Activated T-helper 1 cell treated with Interleukin-2 at 50 U/mL for 16 hours (primary cell): Measurements from ENCODE around the gene ITIH3.
"Not testable (repeated sequence)": the region's sequence is repeated elsewhere in the genome, so short reads cannot be mapped to it uniquely, and the experiment has no call there.

Source experiments
- DNase-seq: peaks from one replicate; pipeline ENCODE4 v3.0.0-alpha.2; 2020; ENCODE audit warnings: low read depth

The ITIH3 gene, protein sequence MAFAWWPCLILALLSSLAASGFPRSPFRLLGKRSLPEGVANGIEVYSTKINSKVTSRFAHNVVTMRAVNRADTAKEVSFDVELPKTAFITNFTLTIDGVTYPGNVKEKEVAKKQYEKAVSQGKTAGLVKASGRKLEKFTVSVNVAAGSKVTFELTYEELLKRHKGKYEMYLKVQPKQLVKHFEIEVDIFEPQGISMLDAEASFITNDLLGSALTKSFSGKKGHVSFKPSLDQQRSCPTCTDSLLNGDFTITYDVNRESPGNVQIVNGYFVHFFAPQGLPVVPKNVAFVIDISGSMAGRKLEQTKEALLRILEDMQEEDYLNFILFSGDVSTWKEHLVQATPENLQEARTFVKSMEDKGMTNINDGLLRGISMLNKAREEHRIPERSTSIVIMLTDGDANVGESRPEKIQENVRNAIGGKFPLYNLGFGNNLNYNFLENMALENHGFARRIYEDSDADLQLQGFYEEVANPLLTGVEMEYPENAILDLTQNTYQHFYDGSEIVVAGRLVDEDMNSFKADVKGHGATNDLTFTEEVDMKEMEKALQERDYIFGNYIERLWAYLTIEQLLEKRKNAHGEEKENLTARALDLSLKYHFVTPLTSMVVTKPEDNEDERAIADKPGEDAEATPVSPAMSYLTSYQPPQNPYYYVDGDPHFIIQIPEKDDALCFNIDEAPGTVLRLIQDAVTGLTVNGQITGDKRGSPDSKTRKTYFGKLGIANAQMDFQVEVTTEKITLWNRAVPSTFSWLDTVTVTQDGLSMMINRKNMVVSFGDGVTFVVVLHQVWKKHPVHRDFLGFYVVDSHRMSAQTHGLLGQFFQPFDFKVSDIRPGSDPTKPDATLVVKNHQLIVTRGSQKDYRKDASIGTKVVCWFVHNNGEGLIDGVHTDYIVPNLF

DNA sequence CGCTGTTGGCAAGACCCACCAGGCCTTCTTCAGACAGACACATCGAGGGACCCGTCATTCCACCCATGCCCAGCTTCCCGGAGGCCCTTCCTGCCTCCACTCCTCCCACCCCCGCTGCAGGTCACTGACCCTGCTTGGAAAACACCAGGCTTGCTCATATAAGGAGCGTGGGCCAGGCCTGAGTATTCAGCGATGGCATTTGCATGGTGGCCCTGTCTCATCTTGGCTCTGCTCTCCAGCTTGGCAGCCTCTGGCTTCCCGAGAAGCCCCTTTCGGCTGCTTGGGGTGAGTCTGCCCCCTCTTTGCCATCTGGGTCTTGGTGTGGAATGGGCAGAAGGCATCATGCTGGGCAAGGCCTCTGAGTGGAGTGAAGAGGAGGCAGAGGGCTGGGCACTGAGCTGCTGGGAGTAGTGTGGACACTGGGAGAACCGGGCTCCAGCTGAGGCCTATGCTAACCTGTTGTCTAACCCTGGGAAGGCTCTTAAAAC is at the start of gene ITIH3:
Gene ITIH3 (plus strand): TSS at position 185 of the 488 bp plus-strand sequence. CDS start 8 bp downstream, at position 193.
- no peak for DNase-seq

DNA sequence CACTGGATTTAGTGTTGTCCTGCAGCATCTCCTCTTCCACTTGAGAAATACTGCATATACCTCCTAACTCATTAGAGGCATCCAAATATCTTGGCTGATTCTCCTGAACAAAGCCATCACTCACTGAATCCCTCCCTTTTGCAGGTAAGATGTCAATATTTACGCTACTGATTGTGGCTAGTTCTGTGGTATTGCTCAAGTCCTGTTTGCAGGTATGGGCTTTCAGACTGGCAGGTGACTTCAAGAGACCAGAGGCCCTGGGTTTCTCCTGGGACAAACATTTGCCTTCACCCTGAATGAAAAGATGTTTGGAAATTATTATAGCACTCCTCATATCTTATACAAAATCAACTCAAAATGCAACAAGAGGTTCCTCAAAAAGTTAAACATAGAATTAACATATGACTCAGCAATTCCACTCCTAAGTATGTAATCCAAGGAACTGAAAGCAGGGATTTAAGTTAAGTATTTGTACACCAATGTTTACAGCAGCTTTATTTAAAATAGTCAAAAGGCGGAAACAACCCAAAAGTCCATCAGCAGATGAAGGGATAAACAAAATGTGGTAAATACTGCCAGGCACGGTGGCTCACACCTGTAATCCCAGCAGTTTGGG is 42.4 kb upstream of the ITIH3 start:
- DNase-seq, result no peak

DNA sequence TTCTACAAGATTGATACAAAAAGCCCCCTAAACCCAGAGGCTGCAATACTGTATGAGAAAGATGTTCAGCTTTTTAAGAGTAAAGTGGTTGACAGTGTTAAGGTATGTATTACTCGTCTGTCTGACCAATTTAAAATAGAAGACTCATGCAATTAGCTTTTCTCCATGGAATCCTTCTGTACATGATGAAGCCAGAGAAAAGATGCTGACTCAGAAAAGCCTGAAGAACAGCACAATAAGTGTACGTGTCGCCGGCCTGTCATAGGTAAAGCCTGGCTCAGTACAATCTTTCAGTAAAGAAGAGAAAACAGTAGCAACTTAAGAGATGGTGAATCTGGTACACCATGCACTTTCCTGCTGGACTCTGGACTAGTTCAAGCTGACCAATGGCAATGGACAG is 40.2 kb upstream of the ITIH3 start:
- DNase-seq, result no peak

DNA sequence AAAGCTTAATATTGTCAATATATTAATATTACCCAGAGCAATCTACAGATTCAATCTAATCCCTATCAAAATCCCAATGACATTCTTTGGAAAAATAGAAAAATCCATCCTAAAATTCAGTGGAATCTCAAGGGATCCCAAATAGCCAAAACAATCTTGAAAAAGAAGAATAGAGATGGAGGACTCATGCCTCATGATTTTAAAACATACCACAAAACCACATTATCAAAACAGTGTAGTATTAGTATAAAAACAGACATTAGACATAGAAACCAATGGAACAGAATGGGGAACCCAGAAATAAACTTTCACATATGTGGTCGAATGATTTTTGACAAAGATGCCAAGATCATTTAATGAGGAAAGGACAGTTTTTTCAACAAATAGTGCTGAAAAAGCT is 38.5 kb upstream of the ITIH3 start:
- DNase-seq, result no peak

GRCh38 chr3:52763466-52763865 is 31.1 kb upstream of the ITIH3 start:
- DNase-seq, result no peak

DNA sequence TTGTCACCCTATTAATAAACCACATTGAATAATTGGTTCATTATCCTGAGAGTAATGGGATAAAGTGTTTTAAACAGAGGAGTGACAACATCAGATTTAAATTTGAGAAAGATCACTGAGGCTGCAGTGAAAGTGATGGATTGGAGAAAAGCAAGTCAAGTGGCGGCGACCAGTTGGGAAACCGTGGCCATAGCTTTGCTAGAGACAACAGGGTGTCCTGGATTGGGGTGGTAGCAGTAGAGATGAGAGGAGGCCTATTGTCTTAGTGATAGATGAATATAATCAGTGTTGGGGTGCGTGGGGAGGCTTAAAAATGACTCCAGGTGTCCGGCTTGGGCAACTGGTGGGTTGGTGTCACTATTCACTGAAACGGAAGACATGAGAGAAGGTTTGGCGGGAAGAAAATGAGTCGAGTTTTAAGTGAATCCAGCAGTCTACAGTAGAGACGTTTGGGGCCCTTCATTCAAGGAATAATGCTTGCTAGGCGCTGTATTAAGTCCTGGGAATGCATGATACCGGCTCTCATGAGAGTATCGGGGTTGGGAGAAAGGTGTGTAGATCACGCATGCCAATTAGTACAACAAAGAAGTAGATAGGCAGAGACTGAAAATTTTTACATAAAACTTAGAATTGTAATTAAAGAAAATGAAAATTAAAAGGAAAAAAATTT is 24.7 kb upstream of the ITIH3 start:
- no peak for DNase-seq

DNA sequence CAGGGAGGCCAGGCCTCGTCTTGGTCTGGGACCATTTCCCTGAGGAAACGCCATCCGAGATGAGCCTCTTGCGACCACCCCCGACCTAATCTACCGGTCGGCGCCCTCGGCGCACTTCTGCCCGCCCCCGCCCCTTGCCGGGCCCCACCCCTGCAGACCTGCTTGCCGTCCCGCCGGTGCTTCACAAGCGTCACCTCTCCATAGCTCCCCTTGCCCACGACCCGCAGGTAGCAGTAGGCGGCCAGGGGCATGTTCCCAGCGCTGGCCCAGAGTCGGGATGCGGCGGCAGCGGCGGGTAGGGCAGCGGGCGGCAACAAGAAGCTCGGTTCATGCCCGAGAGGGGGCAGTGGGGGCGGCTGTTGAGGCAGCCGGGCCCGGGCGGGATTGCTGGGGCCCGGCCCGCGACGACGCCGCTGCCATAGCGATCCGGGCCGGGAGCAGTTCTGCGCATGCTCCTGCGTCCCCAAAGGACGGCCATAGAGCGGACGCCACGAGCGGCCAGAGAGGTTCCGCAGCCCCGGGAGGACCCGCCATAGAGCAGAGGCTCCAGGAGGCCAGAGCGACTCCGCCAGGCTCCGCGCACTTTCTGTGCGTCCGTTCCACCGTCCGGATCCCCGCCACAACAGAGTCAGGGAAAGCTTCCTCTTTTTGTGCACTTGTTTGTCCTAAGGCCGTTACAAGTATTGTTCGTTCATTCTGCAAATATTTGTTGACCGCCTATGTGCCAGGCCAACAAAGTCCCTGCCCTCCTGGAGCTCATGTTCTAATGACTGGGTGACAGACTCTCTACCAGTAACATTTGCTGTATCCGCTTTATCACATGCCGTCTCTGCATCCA is 23.9 kb upstream of the ITIH3 start, which contains the start of gene NEK4:
Gene NEK4 (minus strand): TSS at position 445 of the 838 bp plus-strand sequence. CDS start 194 bp downstream, at position 251.
- peak; percentile 76 for DNase-seq

- DNase-seq, result no peak
Measured at GRCh38 chr3:52771334-52771681, 23.3 kb upstream of the ITIH3 start.

- no peak for DNase-seq
Measured at GRCh38 chr3:52771702-52772101, 22.9 kb upstream of the ITIH3 start.

DNA sequence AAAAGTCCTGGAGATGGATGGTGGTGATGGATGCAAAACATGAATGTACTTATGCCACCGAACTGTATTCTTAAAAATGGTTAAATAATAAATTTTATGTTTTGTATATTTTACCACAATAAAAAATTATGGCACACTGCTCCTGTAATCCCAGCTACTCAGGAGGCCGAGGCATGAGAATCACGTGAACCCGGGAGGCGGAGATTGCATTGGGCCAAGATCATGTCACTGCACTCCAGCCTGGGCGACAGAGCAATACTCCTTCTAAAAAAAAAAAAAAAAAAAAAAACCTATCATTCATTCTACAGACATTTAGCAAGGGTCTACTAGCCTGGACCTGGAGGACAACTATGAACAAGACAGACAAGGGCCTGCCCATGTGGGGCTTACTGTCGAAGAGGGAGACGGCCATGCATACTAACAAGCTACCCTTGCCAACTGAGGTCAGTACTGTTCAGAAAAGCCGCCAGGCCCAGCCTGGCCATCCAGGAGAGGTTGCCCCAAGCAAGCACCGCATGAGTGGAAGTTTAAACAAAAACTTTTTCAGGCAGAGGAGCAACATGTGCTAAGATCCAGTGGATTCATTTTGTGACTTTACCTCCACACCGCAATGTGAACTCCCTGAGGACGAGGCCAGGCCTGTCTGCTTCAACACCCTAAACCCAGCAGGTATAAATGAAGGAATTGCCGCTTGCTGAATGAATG is 21.1 kb upstream of the ITIH3 start:
- DNase-seq, result no peak

DNA sequence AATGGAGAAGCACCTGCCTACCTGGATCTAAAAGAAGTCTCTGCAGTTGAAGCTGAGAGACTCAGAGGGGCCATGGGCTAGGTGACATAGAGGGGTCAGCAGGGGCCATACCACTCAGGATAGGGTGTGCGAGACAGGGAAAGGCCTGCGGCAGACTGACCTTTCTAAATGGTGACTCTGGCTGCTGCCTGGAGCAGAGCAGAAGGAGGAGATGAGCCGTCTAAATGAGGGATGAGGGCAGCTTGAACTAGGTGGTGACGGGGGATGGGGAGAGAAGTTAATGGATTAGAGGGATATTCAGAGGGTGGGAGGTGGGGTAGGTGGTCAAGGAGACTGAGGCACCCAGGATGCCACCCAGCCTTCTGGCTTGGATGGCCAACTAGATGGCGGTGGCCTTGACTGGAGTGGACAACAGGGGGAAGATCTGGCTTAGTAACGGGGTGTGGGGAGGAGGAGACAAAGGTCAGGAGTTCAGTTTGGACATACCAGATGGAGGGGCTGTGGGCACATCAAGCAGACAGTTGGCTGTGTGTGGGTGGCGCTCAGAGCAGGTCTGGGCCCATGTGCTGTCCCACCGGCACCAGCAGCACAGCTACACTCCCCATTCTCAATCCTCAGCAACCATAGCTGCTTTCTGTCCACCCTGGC is 20.4 kb upstream of the ITIH3 start:
- DNase-seq, result no peak

GRCh38 chr3:52774901-52775864 is 19.4 kb upstream of the ITIH3 start:
- no peak for DNase-seq

GRCh38 chr3:52775877-52776276 is 18.7 kb upstream of the ITIH3 start:
- DNase-seq, result no peak

DNA sequence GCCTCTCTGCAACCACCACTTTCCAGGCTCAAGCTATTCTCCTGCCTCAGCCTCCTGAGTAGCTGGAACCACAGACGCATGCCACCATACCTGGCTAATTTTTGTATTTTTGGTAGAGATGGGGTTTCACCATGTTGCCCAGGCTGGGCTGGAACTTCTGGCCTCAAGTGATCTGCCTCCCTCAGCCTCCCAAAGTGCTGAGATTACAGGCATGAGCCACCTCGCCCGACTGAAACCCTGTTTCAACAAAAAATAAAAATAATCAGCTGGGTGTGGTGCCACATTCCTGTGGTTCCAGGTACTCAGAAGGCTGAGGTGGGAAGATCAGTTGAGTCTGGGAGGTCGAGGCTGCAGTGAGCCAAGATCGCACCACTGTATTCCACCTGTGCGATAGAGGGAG is 18.1 kb upstream of the ITIH3 start:
- DNase-seq, result not testable (repeated sequence)

DNA sequence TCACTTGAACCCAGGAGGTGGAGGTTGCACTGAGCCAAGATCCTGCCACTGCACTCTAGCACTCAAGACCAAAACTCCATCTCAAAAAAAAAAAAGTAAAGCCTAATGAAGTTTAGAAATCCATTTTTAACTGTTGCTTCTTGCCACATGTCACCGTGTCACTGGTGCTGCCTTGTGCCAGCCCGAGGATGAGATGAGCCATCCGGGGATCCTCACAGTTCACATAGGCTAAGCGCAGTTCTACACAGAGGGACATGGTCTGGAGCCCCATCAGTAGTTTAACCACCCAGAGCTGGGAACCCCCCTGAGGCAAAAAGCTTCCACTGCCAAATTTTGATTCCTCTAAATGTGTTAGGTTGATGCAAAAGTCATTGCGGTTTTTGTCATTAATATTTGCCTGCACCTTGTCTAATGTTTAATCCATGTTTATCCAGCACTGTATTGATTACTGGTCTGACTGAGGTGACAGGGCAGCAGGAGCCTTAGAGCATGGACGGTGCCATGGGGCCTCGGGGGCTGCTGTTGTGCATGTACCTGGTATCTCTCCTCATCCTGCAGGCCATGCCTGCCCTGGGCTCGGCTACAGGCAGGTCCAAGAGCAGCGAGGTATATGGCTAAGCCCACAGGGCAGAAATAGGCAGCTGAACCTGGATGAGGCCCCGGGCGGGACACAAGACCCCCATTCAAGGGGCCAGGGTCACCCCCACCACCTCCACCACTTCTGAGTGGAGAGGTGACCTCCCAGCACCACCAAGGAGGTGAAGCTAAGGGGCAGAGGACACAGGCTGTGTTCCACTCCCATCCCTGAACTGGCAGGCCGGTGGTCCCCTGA is 17.3 kb upstream of the ITIH3 start, which contains the start of gene ITIH1:
Gene ITIH1 (plus strand): TSS at position 473 of the 832 bp plus-strand sequence. CDS start 17 bp downstream, at position 490.
- no peak for DNase-seq

GRCh38 chr3:52777959-52778805 is 16.4 kb upstream of the ITIH3 start:
- DNase-seq, result no peak
